Sigmoid colon (tissue), 7 donors: ENCODE measurements around the gene GOLGA7B. TPM values are rescaled to one million over a fixed set of nuclear protein-coding genes. Genes with fewer than 3 reads are reported as not detected.

Experiments used
- DNase-seq: peaks from one replicate; pipeline ENCODE4 v3.0.0-alpha.2; 2019
- H3K27ac ChIP-seq, 4 donors: fragments of 200-600 bp; sonication (generic); one replicate each; pipeline ENCODE4 v1.5.1; 2016 to 2019; ENCODE audit warnings: mild to moderate bottlenecking in 1 of 4
- H3K27me3 ChIP-seq, 3 donors: fragments of 200-600 bp; sonication (generic); one replicate each; pipeline ENCODE4 v1.5.1; 2019; ENCODE audit warnings: mild to moderate bottlenecking in 1 of 3
- H3K36me3 ChIP-seq, 4 donors: fragments of 200-600 bp; sonication (generic); one replicate each; pipeline ENCODE4 v1.5.1; 2016 to 2019
- H3K4me1 ChIP-seq, 4 donors: fragments of 200-600 bp; sonication (generic); one replicate each; pipeline ENCODE4 v1.5.1; 2017 to 2019
- H3K4me3 ChIP-seq, 4 donors: fragments of 200-600 bp; sonication (generic); one replicate each; pipeline ENCODE4 v1.5.1; 2017 to 2019; ENCODE audit warnings: mild to moderate bottlenecking in 2 of 4, moderate library complexity in 1 of 4
- H3K9me3 ChIP-seq, 4 donors: fragments of 200-600 bp in 3 of 4; sonication (generic) in 3 of 4; one replicate each; pipeline versions ENCODE4 v1.5.1 to v1.6.1; 2013 to 2019
- EP300 ChIP-seq, 4 donors: sonication (generic); formaldehyde crosslinking; IDR thresholded peaks; one replicate each; pipeline ENCODE4 v1.6.1; 2017; ENCODE audit warnings: antibody characterized with exemption in 4 of 4
- POLR2A ChIP-seq, 2 donors: fragments of 450-650 bp; IDR thresholded peaks; one replicate each; pipeline ENCODE4 v1.6.1; 2016; ENCODE audit warnings: antibody characterized with exemption in 2 of 2, mild to moderate bottlenecking in 2 of 2, moderate library complexity in 2 of 2
- POLR2AphosphoS5 ChIP-seq, 4 donors: sonication (generic); formaldehyde crosslinking; IDR thresholded peaks; one replicate each; pipeline ENCODE4 v1.6.1; 2017; ENCODE audit warnings: antibody characterized with exemption in 4 of 4
- WGBS, 2 donors: extraction: QIAGEN DNeasy Blood & Tissue Kit; methylation state at CpG; one replicate each; pipeline ENCODE4 v1.1.7; 2013; 5-methylcytosine and 5-hydroxymethylcytosine counted together
- intact Hi-C: fragments of 100-400 bp; cut with DNase I; formaldehyde crosslinking; loops from one replicate; pipeline ENCODE4 v1.15.1; 2023
- polyA plus RNA-seq, 3 donors: library from polyadenylated mRNA; stranded (reverse); fragments of 200-250 nt; gene quantifications; one replicate each; pipeline ENCODE4 v1.2.3, GENCODE V29; 2013
- total RNA-seq, 4 donors: library from RNA; depleted of rRNA; stranded (reverse); fragments of >200 nt; gene quantifications; one replicate each; pipeline ENCODE4 v1.1.0, GENCODE V29; 2016
- TF ChIP-seq, protein P1 (sequence below), 4 experiments: fragments of 450-650 bp in 3 of 4; fragments of 200-600 bp in 1 of 4; IDR thresholded peaks; one replicate each; pipeline ENCODE4 v1.5.1; 2016 to 2019; ENCODE audit warnings: antibody characterized with exemption in 4 of 4, mild to moderate bottlenecking in 3 of 4, moderate library complexity in 2 of 4
- donor health status: healthy with polysubstance abuse.
- donor health status: Bipolar disorder and iron deficiency.
- donor health status: healthy.

The GOLGA7B gene
- total and polyA plus RNA-seq, 7 donors, result 0.16 to 1.4 (median 0.71) TPM

DNA sequence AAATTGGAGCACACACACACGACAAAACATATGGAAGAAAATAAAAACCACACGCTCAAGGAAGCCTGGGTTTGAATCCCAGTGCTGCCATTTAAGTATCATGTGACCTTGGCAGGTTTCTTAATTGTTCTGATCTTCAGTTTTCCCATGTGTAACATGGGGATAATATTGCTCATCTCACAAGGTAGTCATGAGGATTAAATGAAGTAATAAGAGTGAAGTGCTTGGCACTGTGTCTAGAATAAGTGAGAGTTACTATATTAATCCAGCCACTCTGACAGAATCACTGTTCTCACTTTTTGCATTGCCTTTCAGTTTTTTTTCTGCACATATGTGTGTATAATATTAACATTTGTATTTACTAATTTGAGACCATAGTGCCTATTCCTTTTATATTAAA, 43.3 kb downstream of the GOLGA7B start:
- Histone ChIP-seq H3K36me3 (no peaks in the 10 kb centered on the region), H3K9me3 (no peaks in the 10 kb centered on the region), H3K27me3 (peaks cover 0 to 35% (median 2%) of the 10 kb centered on the region in 3 donors), H3K4me3 (no peak overlapping the region), H3K4me1 (peaks cover 0 to 11% (median 4%) of the 10 kb centered on the region in 4 donors), H3K27ac (no peak overlapping the region)
- TF ChIP-seq POLR2A (IDR thresholded peaks at IDR 0.05) (no peak), EP300 (IDR thresholded peaks at IDR 0.05) (no peak), POLR2AphosphoS5 (IDR thresholded peaks at IDR 0.05) (no peak)
- TF ChIP-seq, protein P1, sequence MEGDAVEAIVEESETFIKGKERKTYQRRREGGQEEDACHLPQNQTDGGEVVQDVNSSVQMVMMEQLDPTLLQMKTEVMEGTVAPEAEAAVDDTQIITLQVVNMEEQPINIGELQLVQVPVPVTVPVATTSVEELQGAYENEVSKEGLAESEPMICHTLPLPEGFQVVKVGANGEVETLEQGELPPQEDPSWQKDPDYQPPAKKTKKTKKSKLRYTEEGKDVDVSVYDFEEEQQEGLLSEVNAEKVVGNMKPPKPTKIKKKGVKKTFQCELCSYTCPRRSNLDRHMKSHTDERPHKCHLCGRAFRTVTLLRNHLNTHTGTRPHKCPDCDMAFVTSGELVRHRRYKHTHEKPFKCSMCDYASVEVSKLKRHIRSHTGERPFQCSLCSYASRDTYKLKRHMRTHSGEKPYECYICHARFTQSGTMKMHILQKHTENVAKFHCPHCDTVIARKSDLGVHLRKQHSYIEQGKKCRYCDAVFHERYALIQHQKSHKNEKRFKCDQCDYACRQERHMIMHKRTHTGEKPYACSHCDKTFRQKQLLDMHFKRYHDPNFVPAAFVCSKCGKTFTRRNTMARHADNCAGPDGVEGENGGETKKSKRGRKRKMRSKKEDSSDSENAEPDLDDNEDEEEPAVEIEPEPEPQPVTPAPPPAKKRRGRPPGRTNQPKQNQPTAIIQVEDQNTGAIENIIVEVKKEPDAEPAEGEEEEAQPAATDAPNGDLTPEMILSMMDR (IDR thresholded peaks at IDR 0.05), result no peak
- intact Hi-C loops, result no loop called here
- DNase-seq, result no peak
- WGBS, 2 donors, result 76 to 81% methylated on average over 2 of the region's 2 CpGs

DNA sequence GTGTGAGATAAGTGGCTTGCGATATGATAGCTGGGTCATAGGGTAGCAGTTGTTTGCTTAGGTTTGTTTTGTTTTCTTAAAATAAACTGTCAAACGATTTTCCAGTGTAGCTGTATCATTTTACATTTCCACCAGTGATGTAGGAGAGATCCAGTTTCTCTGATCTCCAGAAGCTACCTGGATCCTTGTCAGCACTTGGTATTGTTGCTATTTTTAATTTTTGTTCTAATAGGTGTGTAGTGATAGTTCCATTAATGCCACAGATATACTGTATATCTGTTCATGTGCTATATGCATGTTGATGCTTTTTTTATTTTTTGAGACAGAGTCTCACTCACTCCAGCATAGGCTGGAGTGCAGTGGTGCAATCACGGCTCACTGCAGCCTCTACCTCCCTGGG, 44.4 kb downstream of the GOLGA7B start:
- DNase-seq, result no peak

DNA sequence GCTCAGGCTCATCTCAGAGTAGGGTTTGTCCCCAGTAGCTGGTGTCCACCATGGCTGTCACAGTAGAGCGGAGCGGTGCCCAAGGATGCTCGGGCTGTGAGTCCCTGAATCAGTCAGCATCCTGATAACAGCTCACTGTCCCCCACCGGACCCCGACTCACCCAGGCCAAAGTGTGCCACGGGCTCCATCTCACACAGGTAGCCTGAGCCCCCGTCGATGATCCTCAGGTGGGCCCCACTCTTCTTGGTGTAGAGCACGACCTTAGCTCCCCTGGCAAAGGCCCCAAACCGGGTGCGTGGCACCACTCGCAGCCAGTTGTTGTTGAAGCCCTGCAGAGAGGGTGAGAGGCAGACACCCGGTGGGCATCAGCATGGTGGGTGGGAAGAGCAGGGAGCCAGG, 45.4 kb downstream of the GOLGA7B start:
- H3K4me1 ChIP-seq, result no peaks in the 10 kb centered on the region
- TF ChIP-seq, protein P1 (IDR thresholded peaks at IDR 0.05), result no peak
- TF ChIP-seq EP300 (IDR thresholded peaks at IDR 0.05) (no peak), POLR2AphosphoS5 (IDR thresholded peaks at IDR 0.05) (no peak), POLR2A (IDR thresholded peaks at IDR 0.05) (no peak)
- peaks cover 0 to 33% (median 2%) of the 10 kb centered on the region in 3 donors for H3K27me3 ChIP-seq
- intact Hi-C loops, result no loop called here
- no peak for DNase-seq
- WGBS, 2 donors, result 92 to 94% methylated on average over 13 of the region's 13 CpGs
- H3K4me3 ChIP-seq, result no peak overlapping the region
- H3K27ac ChIP-seq, result no peak overlapping the region
- H3K9me3 ChIP-seq, result no peaks in the 10 kb centered on the region
- no peaks in the 10 kb centered on the region for H3K36me3 ChIP-seq

More for the DNA sequence above, 44.4 kb downstream of the GOLGA7B start:
- Histone ChIP-seq H3K27ac (no peak overlapping the region), H3K27me3 (peaks cover 0 to 34% (median 2%) of the 10 kb centered on the region in 3 donors), H3K4me3 (no peak overlapping the region), H3K36me3 (no peaks in the 10 kb centered on the region), H3K4me1 (peaks cover 0 to 6% (median 2%) of the 10 kb centered on the region in 4 donors), H3K9me3 (no peaks in the 10 kb centered on the region)
- intact Hi-C loops, result no loop called here
- 49 to 72% methylated on average over 3 of the region's 3 CpGs for WGBS, 2 donors
- TF ChIP-seq EP300 (IDR thresholded peaks at IDR 0.05) (no peak), POLR2AphosphoS5 (IDR thresholded peaks at IDR 0.05) (no peak), POLR2A (IDR thresholded peaks at IDR 0.05) (no peak)
- TF ChIP-seq, protein P1 (IDR thresholded peaks at IDR 0.05), result no peak

DNA sequence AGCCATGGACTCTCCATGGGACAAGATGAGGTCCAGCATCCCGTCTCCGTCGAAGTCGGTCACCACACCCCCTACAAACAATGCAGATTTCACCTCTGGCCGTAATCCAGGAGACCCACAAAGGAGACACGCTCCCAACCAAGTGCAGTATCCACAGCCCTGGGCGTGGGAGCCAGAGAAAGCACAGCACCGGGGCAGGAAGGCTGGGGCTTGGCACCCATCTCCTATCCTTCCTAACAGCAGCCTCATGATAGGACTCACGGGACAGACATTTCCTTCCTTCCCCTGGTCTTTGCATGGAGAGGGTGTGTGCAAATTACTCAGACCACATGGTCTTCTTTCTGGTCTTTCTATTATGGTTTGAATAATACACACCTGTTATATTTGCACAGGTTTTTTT, 46.3 kb downstream of the GOLGA7B start:
- Histone ChIP-seq H3K9me3 (no peaks in the 10 kb centered on the region), H3K4me1 (no peaks in the 10 kb centered on the region), H3K27me3 (peaks cover 0 to 34% (median 2%) of the 10 kb centered on the region in 3 donors), H3K27ac (no peak overlapping the region), H3K4me3 (no peak overlapping the region), H3K36me3 (no peaks in the 10 kb centered on the region)
- intact Hi-C loops, result no loop called here
- DNase-seq, result no peak
- TF ChIP-seq, protein P1 (IDR thresholded peaks at IDR 0.05), result no peak
- TF ChIP-seq EP300 (IDR thresholded peaks at IDR 0.05), result no peak
- no peak for TF ChIP-seq POLR2AphosphoS5 (IDR thresholded peaks at IDR 0.05)
- no peak for TF ChIP-seq POLR2A (IDR thresholded peaks at IDR 0.05)
- 68 to 70% methylated on average over 9 of the region's 9 CpGs for WGBS, 2 donors

DNA sequence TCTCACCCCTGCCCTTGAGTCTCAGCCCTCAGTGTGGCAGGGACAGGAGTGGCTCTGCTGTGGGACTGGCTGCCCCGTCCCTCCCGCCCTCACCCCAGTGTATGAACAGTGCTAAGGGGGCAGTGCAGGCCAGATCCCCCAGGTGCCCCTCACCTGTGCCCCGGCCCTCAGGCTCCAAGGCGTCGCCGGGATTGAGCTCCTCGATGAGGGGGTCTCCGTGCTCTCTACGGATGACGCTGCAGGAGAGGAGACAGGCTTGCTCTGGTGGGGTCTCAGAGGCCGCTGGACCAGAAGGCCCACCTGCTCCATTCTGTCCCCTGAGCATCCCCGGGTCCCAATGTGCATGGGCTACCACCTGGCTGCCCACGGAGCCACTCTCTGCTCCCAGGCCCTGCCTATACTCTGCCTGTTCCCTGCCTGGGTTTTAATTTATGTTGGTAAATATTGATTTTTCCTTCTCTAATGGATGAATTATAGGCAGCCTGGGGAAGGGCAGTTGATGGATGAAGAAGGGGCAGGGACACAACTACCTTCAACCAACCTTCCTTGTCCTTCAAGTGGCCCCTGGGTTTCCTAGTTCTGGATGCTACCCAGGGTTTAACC, 47.2 kb downstream of the GOLGA7B start:
- Histone ChIP-seq H3K4me3 (no peak overlapping the region), H3K27me3 (peaks cover 0 to 30% (median 2%) of the 10 kb centered on the region in 3 donors), H3K36me3 (no peaks in the 10 kb centered on the region), H3K4me1 (no peaks in the 10 kb centered on the region), H3K9me3 (no peaks in the 10 kb centered on the region), H3K27ac (no peak overlapping the region)
- 82 to 90% methylated on average over 13 of the region's 13 CpGs for WGBS, 2 donors
- DNase-seq, result no peak
- intact Hi-C loops, result no loop called here
- TF ChIP-seq, protein P1 (IDR thresholded peaks at IDR 0.05), result no peak
- TF ChIP-seq POLR2AphosphoS5 (IDR thresholded peaks at IDR 0.05) (no peak), EP300 (IDR thresholded peaks at IDR 0.05) (no peak), POLR2A (IDR thresholded peaks at IDR 0.05) (no peak)
